Adrenal gland (tissue), 12 donors: ENCODE measurements around the gene MOSPD2. TPM values are rescaled to one million over a fixed set of nuclear protein-coding genes. Genes with fewer than 3 reads are reported as not detected.

Experiments
- DNase-seq, 7 donors: peaks; one replicate each; pipeline ENCODE4 v3.0.0-alpha.2; 2019 to 2020
- H3K27ac ChIP-seq, 5 donors: fragments of 200-600 bp; sonication (generic) in 4 of 5; 1 replicate in 3 of 5; 2 replicates in 2 of 5; pipeline versions ENCODE4 v1.5.1 to v1.8.0; 2016 to 2020; ENCODE audit warnings: mild to moderate bottlenecking in 1 of 5
- H3K27me3 ChIP-seq: fragments of 200-600 bp; 2 replicates; pipeline ENCODE4 v1.8.0; 2021
- H3K36me3 ChIP-seq, 2 donors: fragments of 200-600 bp; replicated peaks in 1 of 2; 1 replicate in 1 of 2; 2 replicates in 1 of 2; pipeline versions ENCODE4 v1.5.1 to v1.8.0; 2018 to 2022
- H3K4me1 ChIP-seq, 2 donors: fragments of 200-600 bp; replicated peaks in 1 of 2; 1 replicate in 1 of 2; 2 replicates in 1 of 2; pipeline versions ENCODE4 v1.5.1 to v1.8.0; 2018 to 2021
- H3K4me3 ChIP-seq, 4 donors: fragments of 200-600 bp; sonication (generic) in 3 of 4; one replicate each; pipeline ENCODE4 v1.5.1; 2016 to 2018
- H3K9me3 ChIP-seq, 3 donors: fragments of 200-600 bp; sonication (generic) in 1 of 3; replicated peaks in 1 of 3; 1 replicate in 2 of 3; 2 replicates in 1 of 3; pipeline versions ENCODE4 v1.5.1 to v1.8.0; 2016 to 2021
- CTCF ChIP-seq, 6 experiments: fragments of 450-650 bp in 4 of 6; fragments of 200-600 bp in 2 of 6; sonication (generic) in 1 of 6; IDR thresholded peaks; 1 replicate in 5 of 6; 2 replicates in 1 of 6; pipeline versions ENCODE4 v1.5.1 to v1.8.0; 2016 to 2021; ENCODE audit warnings: antibody characterized with exemption in 6 of 6, mild to moderate bottlenecking in 2 of 6, moderate library complexity in 1 of 6
- POLR2A ChIP-seq, 2 donors: fragments of 450-650 bp; IDR thresholded peaks; one replicate each; pipeline ENCODE4 v1.6.1; 2017; ENCODE audit warnings: antibody characterized with exemption in 2 of 2, mild to moderate bottlenecking in 2 of 2, moderate library complexity in 1 of 2
- WGBS, 4 donors: extraction: QIAGEN DNeasy Blood & Tissue Kit in 2 of 4; methylation state at CpG; one replicate each; pipeline versions ENCODE4 v1.1.5 to v1.1.7; 2013 to 2017; 5-methylcytosine and 5-hydroxymethylcytosine counted together
- intact Hi-C, 2 donors: fragments of 100-400 bp; cut with DNase I; formaldehyde crosslinking; loops; one replicate each; pipeline versions ENCODE4 v1.14.1 to v1.15.0; 2022 to 2023
- polyA plus RNA-seq, 3 donors: library from polyadenylated mRNA; stranded (reverse); fragments of 200-250 nt in 2 of 3; fragments of 350-450 nt in 1 of 3; fragmentation: Illumina TruSeq in 1 of 3; extraction: RNeasy Lipid Tissue Mini Kit (QIAGEN cat#74804) in 1 of 3; gene quantifications; one replicate each; pipeline ENCODE4 v1.2.3, GENCODE V29; 2013 to 2014
- total RNA-seq, 9 donors: library from RNA; depleted of rRNA in 4 of 9; stranded (reverse); fragments of >200 nt in 4 of 9; fragments of 120-200 nt in 1 of 9; fragmentation: NEBNext Ultra II Directional in 1 of 9; extraction: Animal tissue kit (Norgen Biotek cat#: 25700) in 1 of 9; gene quantifications; one replicate each; pipeline versions ENCODE4 v1.1.0 to v1.2.4, GENCODE V29; 2013 to 2023
- donor health status: healthy with polysubstance abuse.
- donor health status: Bipolar disorder and iron deficiency.
- donor health status: DM: yes; HTN: yes; CAD: no.
- donor health status: DM: no; HTN: no; CAD: no.
- donor health status: DM: no; HTN: no; CAD: no.
- donor health status: DM: yes; HTN: yes; CAD: no.

Gene MOSPD2
- total and polyA plus RNA-seq, 12 donors, result 2.8 to 29.0 (median 12.4) TPM

GRCh38 chrX:14946606-14947155, 73.5 kb downstream of the MOSPD2 start:
- intact Hi-C loops, result no loop called here

GRCh38 chrX:14948691-14949090, 75.5 kb downstream of the MOSPD2 start:
- no peak overlapping the region for H3K27ac ChIP-seq
- DNase-seq, result no peak
- H3K36me3 ChIP-seq, result no peaks in the 10 kb centered on the region
- TF ChIP-seq CTCF (IDR thresholded peaks at IDR 0.05), result no peak
- no peak for TF ChIP-seq POLR2A (IDR thresholded peaks at IDR 0.05)
- no peaks in the 10 kb centered on the region for H3K9me3 ChIP-seq
- H3K4me1 ChIP-seq, result no peaks in the 10 kb centered on the region
- WGBS, 4 donors, result 18 to 42% (median 30%) methylated on average over 1 of the region's 1 CpG
- intact Hi-C loops, result no loop called here
- no peak overlapping the region for H3K4me3 ChIP-seq
- H3K27me3 ChIP-seq, result peaks cover 24% of the 10 kb centered on the region

More at GRCh38 chrX:14946606-14947155, 73.5 kb downstream of the MOSPD2 start:
- Histone ChIP-seq H3K27me3 (peaks cover 18% of the 10 kb centered on the region), H3K4me3 (no peak overlapping the region), H3K9me3 (no peaks in the 10 kb centered on the region), H3K27ac (no peak overlapping the region), H3K4me1 (no peaks in the 10 kb centered on the region), H3K36me3 (no peaks in the 10 kb centered on the region)
- 89 to 100% (median 92%) methylated on average over 1 to 5 of the region's 5 CpGs for WGBS, 4 donors
- no peak for TF ChIP-seq POLR2A (IDR thresholded peaks at IDR 0.05)
- no peak for TF ChIP-seq CTCF (IDR thresholded peaks at IDR 0.05)
- DNase-seq, result no peak

- Histone ChIP-seq H3K9me3 (no peaks in the 10 kb centered on the region), H3K27me3 (peaks cover 6% of the 10 kb centered on the region), H3K4me3 (no peak overlapping the region), H3K27ac (no peak overlapping the region), H3K4me1 (no peaks in the 10 kb centered on the region), H3K36me3 (no peaks in the 10 kb centered on the region)
- intact Hi-C loops, result no loop called here
- DNase-seq, result no peak
- 57 to 72% (median 62%) methylated on average over 4 to 5 of the region's 5 CpGs for WGBS, 4 donors
- TF ChIP-seq CTCF (IDR thresholded peaks at IDR 0.05) (no peak), POLR2A (IDR thresholded peaks at IDR 0.05) (no peak)
Observed at GRCh38 chrX:14956813-14957582, 83.8 kb downstream of the MOSPD2 start.

- Histone ChIP-seq H3K27me3 (peaks cover 4% of the 10 kb centered on the region), H3K4me3 (no peak overlapping the region), H3K27ac (no peak overlapping the region), H3K36me3 (no peaks in the 10 kb centered on the region), H3K9me3 (no peaks in the 10 kb centered on the region), H3K4me1 (no peaks in the 10 kb centered on the region)
- intact Hi-C loops, result no loop called here
- no peak for DNase-seq
- 43 to 71% (median 49%) methylated on average over 1 of the region's 1 CpG for whole genome bisulfite sequencing, 4 donors
- TF ChIP-seq POLR2A (IDR thresholded peaks at IDR 0.05) (no peak), CTCF (IDR thresholded peaks at IDR 0.05) (no peak)
Observed at GRCh38 chrX:14963447-14964236, 90.4 kb downstream of the MOSPD2 start.
